Mesothelial cell of epicardium (in vitro differentiated cells): ENCODE measurements around the gene TMEM220. TPM values are rescaled to one million over a fixed set of nuclear protein-coding genes. Genes with fewer than 3 reads are reported as not detected.

Source experiments
- DNase-seq, 2 experiments: peaks; one replicate each; pipeline ENCODE4 v3.0.0; 2021; ENCODE audit warnings: low spot score in 2 of 2; ENCODE audit not compliant: unreplicated experiment in 2 of 2
- H3K27ac Mint-ChIP-seq: 2 replicates; pipeline ENCODE4 v1.8.0; 2021; ENCODE audit warnings: mixed read lengths
- H3K27me3 Mint-ChIP-seq: 2 replicates; pipeline ENCODE4 v1.8.0; 2021; ENCODE audit warnings: low read depth, mixed read lengths
- H3K36me3 Mint-ChIP-seq: 2 replicates; pipeline ENCODE4 v1.8.0; 2021; ENCODE audit warnings: mixed read lengths
- H3K4me1 Mint-ChIP-seq: 2 replicates; pipeline ENCODE4 v1.8.0; 2021; ENCODE audit warnings: mixed read lengths
- H3K4me3 Mint-ChIP-seq: 2 replicates; pipeline ENCODE4 v1.8.0; 2021; ENCODE audit warnings: mild to moderate bottlenecking, moderate library complexity, mixed read lengths
- H3K9me3 Mint-ChIP-seq: 2 replicates; pipeline ENCODE4 v1.8.0; 2021; ENCODE audit warnings: mixed read lengths
- CTCF ChIP-seq: fragments of 200-600 bp; sonication (generic); IDR thresholded peaks from one replicate; pipeline ENCODE4 v1.5.0; 2021; ENCODE audit warnings: antibody characterized with exemption; ENCODE audit not compliant: unreplicated experiment
- total RNA-seq: library from RNA; stranded (reverse); gene quantifications from 3 replicates; pipeline ENCODE4 v1.2.1, GENCODE V29; 2021

Gene TMEM220
- total RNA-seq, 1 donor from 2014 or later, result 5.7 TPM

DNA sequence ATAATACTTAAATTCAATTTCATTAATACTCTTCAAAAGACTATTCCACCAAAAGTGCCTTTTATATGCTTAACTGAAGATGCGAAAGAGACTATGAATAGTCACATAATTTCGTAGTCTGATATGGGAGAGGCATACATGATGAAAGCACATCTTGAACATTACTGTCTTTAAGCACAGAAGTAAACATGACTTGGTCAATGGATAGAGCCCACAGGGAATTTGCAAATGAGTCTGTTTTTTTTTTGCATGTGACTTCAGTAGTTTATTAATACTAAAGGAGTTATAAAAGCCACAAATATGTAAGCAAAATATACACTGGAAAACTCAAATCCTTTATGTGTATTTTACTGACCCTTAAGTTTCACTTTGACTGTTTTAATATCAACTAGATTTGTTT is 16.5 kb downstream of the TMEM220 start:
- no peaks in the 10 kb centered on the region for H3K9me3 Mint-ChIP-seq
- peaks cover 23% of the 10 kb centered on the region for H3K36me3 Mint-ChIP-seq
- no peaks in the 10 kb centered on the region for H3K27me3 Mint-ChIP-seq
- no peak overlapping the region for H3K27ac Mint-ChIP-seq
- no peak for TF ChIP-seq CTCF
- DNase-seq, result no peak
- no peak overlapping the region for H3K4me3 Mint-ChIP-seq
- no peaks in the 10 kb centered on the region for H3K4me1 Mint-ChIP-seq

DNA sequence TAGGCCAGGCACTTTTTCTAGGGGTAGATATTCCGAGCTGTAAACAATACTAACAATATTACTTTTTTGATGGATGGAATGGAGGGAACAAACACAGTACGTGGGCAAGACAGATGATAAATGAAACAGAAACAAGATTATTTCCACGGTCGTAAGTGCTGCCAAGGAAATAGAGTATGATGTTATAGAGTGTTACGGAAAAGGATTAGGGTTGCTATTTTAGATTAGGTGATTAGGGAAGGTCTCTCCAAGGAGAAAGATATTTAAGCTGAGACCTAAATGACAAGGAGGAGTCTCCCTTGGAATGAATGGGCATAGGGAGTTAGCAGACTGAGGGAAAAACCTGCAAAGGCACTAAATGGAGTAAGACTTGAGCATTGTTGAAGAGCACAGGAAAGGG is 24.1 kb downstream of the TMEM220 start:
- no peak overlapping the region for H3K4me3 Mint-ChIP-seq
- H3K27ac Mint-ChIP-seq, result no peak overlapping the region
- H3K27me3 Mint-ChIP-seq, result no peaks in the 10 kb centered on the region
- H3K9me3 Mint-ChIP-seq, result no peaks in the 10 kb centered on the region
- TF ChIP-seq CTCF, result no peak
- DNase-seq, result no peak
- no peaks in the 10 kb centered on the region for H3K4me1 Mint-ChIP-seq
- peaks cover 21% of the 10 kb centered on the region for H3K36me3 Mint-ChIP-seq

GRCh38 chr17:10702574-10702973 is 27.2 kb downstream of the TMEM220 start:
- TF ChIP-seq CTCF, result no peak
- peaks cover 8% of the 10 kb centered on the region for H3K4me1 Mint-ChIP-seq
- H3K27me3 Mint-ChIP-seq, result no peaks in the 10 kb centered on the region
- H3K4me3 Mint-ChIP-seq, result no peak overlapping the region
- peaks cover 11% of the 10 kb centered on the region for H3K36me3 Mint-ChIP-seq
- DNase-seq, result no peak
- H3K9me3 Mint-ChIP-seq, result no peaks in the 10 kb centered on the region
- no peak overlapping the region for H3K27ac Mint-ChIP-seq

GRCh38 chr17:10699856-10700255 is 30.0 kb downstream of the TMEM220 start:
- H3K36me3 Mint-ChIP-seq, result no peaks in the 10 kb centered on the region
- peaks cover 20% of the 10 kb centered on the region for H3K4me1 Mint-ChIP-seq
- no peak for DNase-seq
- H3K9me3 Mint-ChIP-seq, result no peaks in the 10 kb centered on the region
- no peaks in the 10 kb centered on the region for H3K27me3 Mint-ChIP-seq
- no peak overlapping the region for H3K27ac Mint-ChIP-seq
- no peak overlapping the region for H3K4me3 Mint-ChIP-seq
- no peak for TF ChIP-seq CTCF

DNA sequence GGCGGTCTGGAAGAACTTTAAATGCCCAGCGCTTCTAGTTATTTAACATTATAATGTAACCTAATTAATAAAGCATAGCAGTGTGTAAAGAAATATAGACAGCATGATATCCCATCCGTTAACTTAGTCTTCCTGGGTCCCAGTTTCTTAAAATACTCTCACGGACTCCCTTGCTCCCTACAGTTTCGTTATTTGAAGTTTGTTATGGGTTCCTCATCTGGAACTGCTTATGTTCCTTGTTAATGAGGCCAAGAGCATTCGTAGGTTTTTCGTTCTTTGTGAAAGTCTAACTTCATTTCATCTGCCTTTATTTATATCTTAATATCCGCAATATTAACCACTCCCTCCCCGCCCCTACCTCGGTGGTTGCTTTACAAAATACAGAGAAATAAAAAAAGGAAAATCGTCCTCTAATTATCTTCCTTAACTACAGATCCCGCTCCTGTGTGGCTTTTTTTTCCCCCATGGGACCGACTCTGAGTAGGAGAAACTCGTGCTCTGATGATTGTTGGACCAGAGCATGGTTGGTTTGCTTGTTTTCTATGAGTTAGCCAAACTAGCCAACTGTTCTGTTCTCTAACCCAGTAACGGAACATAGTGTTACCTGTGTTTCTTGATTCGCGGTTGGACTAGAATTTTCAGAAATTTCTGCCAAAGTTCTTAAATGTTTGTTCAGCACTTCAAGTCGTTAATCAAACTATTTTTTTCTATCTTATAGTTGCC is 31.6 kb downstream of the TMEM220 start:
- DNase-seq, result no peak
- peaks cover 20% of the 10 kb centered on the region for H3K4me1 Mint-ChIP-seq
- TF ChIP-seq CTCF, result no peak
- peak overlapping the region; percentile 93 for H3K4me3 Mint-ChIP-seq
- peaks cover 11% of the 10 kb centered on the region for H3K36me3 Mint-ChIP-seq
- no peaks in the 10 kb centered on the region for H3K27me3 Mint-ChIP-seq
- peak overlapping the region; percentile 97 for H3K27ac Mint-ChIP-seq
- H3K9me3 Mint-ChIP-seq, result no peaks in the 10 kb centered on the region
